ENCODE data around the gene TMEM256.

TMEM256 gene

GRCh38 chr17:7421186-7421585 is 17.3 kb upstream of the TMEM256 start:
- Histone ChIP-seq H3K36me3 (ENCODE audit: control insufficient read depth, insufficient read depth, low read length) (no peaks in the 10 kb centered on the region), H3K27me3 (ENCODE audit: control insufficient read depth, insufficient read depth, low read length) (no peaks in the 10 kb centered on the region), H3K4me1 (no peaks in the 10 kb centered on the region), H2AFZ (no peak overlapping the region), H3K4me3 (ENCODE audit: low read depth, low read length) (no peak overlapping the region), H3K79me2 (no peaks in the 10 kb centered on the region), H3K9me3 (ENCODE audit: control insufficient read depth, low read length) (no peaks in the 10 kb centered on the region), H3K9ac (no peak overlapping the region), H3K4me2 (ENCODE audit: low read length) (no peak overlapping the region), H3K27ac (no peak overlapping the region)
- TF ChIP-seq, protein P1, sequence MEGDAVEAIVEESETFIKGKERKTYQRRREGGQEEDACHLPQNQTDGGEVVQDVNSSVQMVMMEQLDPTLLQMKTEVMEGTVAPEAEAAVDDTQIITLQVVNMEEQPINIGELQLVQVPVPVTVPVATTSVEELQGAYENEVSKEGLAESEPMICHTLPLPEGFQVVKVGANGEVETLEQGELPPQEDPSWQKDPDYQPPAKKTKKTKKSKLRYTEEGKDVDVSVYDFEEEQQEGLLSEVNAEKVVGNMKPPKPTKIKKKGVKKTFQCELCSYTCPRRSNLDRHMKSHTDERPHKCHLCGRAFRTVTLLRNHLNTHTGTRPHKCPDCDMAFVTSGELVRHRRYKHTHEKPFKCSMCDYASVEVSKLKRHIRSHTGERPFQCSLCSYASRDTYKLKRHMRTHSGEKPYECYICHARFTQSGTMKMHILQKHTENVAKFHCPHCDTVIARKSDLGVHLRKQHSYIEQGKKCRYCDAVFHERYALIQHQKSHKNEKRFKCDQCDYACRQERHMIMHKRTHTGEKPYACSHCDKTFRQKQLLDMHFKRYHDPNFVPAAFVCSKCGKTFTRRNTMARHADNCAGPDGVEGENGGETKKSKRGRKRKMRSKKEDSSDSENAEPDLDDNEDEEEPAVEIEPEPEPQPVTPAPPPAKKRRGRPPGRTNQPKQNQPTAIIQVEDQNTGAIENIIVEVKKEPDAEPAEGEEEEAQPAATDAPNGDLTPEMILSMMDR (IDR thresholded peaks at IDR 0.05), result no peak

- Histone ChIP-seq H3K9ac (no peak within 1 kb of the TSS), H3K79me2 (no peaks in the 10 kb centered on the region), H3K27ac (no peak within 1 kb of the TSS), H3K4me2 (ENCODE audit: low read length) (no peak within 1 kb of the TSS), H3K4me3 (ENCODE audit: low read depth, low read length) (no peak within 1 kb of the TSS), H3K27me3 (ENCODE audit: control insufficient read depth, insufficient read depth, low read length) (no peaks in the 10 kb centered on the region), H3K9me3 (ENCODE audit: control insufficient read depth, low read length) (no peaks in the 10 kb centered on the region), H3K4me1 (no peaks in the 10 kb centered on the region), H3K36me3 (ENCODE audit: control insufficient read depth, insufficient read depth, low read length) (no peaks in the 10 kb centered on the region), H2AFZ (no peak within 1 kb of the TSS)
- TF ChIP-seq, protein P1 (IDR thresholded peaks at IDR 0.05), result no peak
Measured at GRCh38 chr17:7419819-7420610, 16.1 kb upstream of the TMEM256 start, which contains the start of gene SPEM1. TSS of gene SPEM1 (plus strand) at chr17:7420324. CDS start at chr17:7420385, 61 bp downstream.

GRCh38 chr17:7418472-7419152 is 14.7 kb upstream of the TMEM256 start:
- no peaks in the 10 kb centered on the region for H3K9me3 ChIP-seq (ENCODE audit: control insufficient read depth, low read length)
- no peak overlapping the region for H3K9ac ChIP-seq
- H3K79me2 ChIP-seq, result no peaks in the 10 kb centered on the region
- no peaks in the 10 kb centered on the region for H3K36me3 ChIP-seq (ENCODE audit: control insufficient read depth, insufficient read depth, low read length)
- H3K4me2 ChIP-seq (ENCODE audit: low read length), result no peak overlapping the region
- no peak overlapping the region for H3K4me3 ChIP-seq (ENCODE audit: low read depth, low read length)
- TF ChIP-seq, protein P1 (IDR thresholded peaks at IDR 0.05), result no peak
- H3K4me1 ChIP-seq, result no peaks in the 10 kb centered on the region
- no peaks in the 10 kb centered on the region for H3K27me3 ChIP-seq (ENCODE audit: control insufficient read depth, insufficient read depth, low read length)
- no peak overlapping the region for H3K27ac ChIP-seq
- no peak overlapping the region for H2AFZ ChIP-seq

- TF ChIP-seq, protein P1 (IDR thresholded peaks at IDR 0.05), result no peak
- H3K27me3 ChIP-seq (ENCODE audit: control insufficient read depth, insufficient read depth, low read length), result no peaks in the 10 kb centered on the region
- no peaks in the 10 kb centered on the region for H3K79me2 ChIP-seq
- no peak overlapping the region for H3K27ac ChIP-seq
- no peak overlapping the region for H2AFZ ChIP-seq
- H3K9ac ChIP-seq, result no peak overlapping the region
- no peaks in the 10 kb centered on the region for H3K4me1 ChIP-seq
- no peaks in the 10 kb centered on the region for H3K9me3 ChIP-seq (ENCODE audit: control insufficient read depth, low read length)
- no peak overlapping the region for H3K4me3 ChIP-seq (ENCODE audit: low read depth, low read length)
- H3K36me3 ChIP-seq (ENCODE audit: control insufficient read depth, insufficient read depth, low read length), result no peaks in the 10 kb centered on the region
- H3K4me2 ChIP-seq (ENCODE audit: low read length), result no peak overlapping the region
Measured at GRCh38 chr17:7417056-7417655, 13.3 kb upstream of the TMEM256 start.

Measured in parathyroid adenoma (tissue), 2 donors.